Neural cell (in vitro differentiated cells): ENCODE measurements around the gene MSH4. TPM values are rescaled to one million over a fixed set of nuclear protein-coding genes. Genes with fewer than 3 reads are reported as not detected.

Experiments used
- H2AFZ ChIP-seq: fragments of 200-600, 300-800 bp; sonication (generic), shearing (Covaris generic); 2 replicates; pipeline ENCODE4 v1.6.0; 2014; ENCODE audit warnings: low read depth, mild to moderate bottlenecking, antibody characterized with exemption, low read length, moderate library complexity
- H3F3A ChIP-seq: fragments of 200-600 bp; shearing (Covaris generic); 2 replicates; pipeline ENCODE4 v1.6.1; 2016; ENCODE audit warnings: mild to moderate bottlenecking, moderate library complexity, mixed read lengths, antibody characterized with exemption, low read length; ENCODE audit not compliant: insufficient read depth, poor library complexity, severe bottlenecking
- H3K27ac ChIP-seq: fragments of 200-600, 300-800 bp; sonication (generic), shearing (Covaris generic); 2 replicates; pipeline ENCODE4 v1.5.1; 2014; ENCODE audit warnings: mild to moderate bottlenecking, low read length, moderate library complexity
- H3K27me3 ChIP-seq: fragments of 300-800, 200-600 bp; sonication (generic), shearing (Covaris generic); 2 replicates; pipeline ENCODE4 v1.6.0; 2014; ENCODE audit warnings: mild to moderate bottlenecking, low read depth, low read length, moderate library complexity; ENCODE audit not compliant: insufficient read depth
- H3K36me3 ChIP-seq: fragments of 300-800, 200-600 bp; sonication (generic), shearing (Covaris generic); 2 replicates; pipeline ENCODE4 v1.5.1; 2014; ENCODE audit warnings: mild to moderate bottlenecking, antibody characterized with exemption, low read length, moderate library complexity; ENCODE audit not compliant: insufficient read depth
- H3K4me2 ChIP-seq: fragments of 300-800, 200-600 bp; sonication (generic), shearing (Covaris generic); 2 replicates; pipeline ENCODE4 v1.6.0; 2014; ENCODE audit warnings: mild to moderate bottlenecking, low read length
- H3K4me3 ChIP-seq: fragments of 300-800, 200-600 bp; sonication (generic), shearing (Covaris generic); 2 replicates; pipeline ENCODE4 v1.5.1; 2014; ENCODE audit warnings: mild to moderate bottlenecking, low read length, moderate library complexity
- H3K79me2 ChIP-seq: fragments of 200-600 bp; shearing (Covaris generic); replicated peaks from 2 replicates; pipeline ENCODE4 v1.6.0; 2014; ENCODE audit warnings: mild to moderate bottlenecking, low read length, moderate library complexity; ENCODE audit not compliant: insufficient read depth
- H3K9ac ChIP-seq: fragments of 300-800, 200-600 bp; sonication (generic), shearing (Covaris generic); 2 replicates; pipeline ENCODE4 v1.6.1; 2016; ENCODE audit warnings: mild to moderate bottlenecking, low read length, mixed read lengths
- H3K9me2 ChIP-seq: fragments of 200-600 bp; shearing (Covaris generic); 2 replicates; pipeline ENCODE4 v1.6.1; 2016; ENCODE audit warnings: mild to moderate bottlenecking, low read length, mixed read lengths; ENCODE audit not compliant: insufficient read depth
- H3K9me3 ChIP-seq: fragments of 200-600, 300-800 bp; sonication (generic), shearing (Covaris generic); 2 replicates; pipeline ENCODE4 v1.6.1; 2016; ENCODE audit warnings: mild to moderate bottlenecking, mixed run types, low read length, moderate library complexity, mixed read lengths
- H4K20me1 ChIP-seq: fragments of 200-600 bp; shearing (Covaris generic); 2 replicates; pipeline ENCODE4 v1.6.1; 2016; ENCODE audit warnings: mild to moderate bottlenecking, mixed run types; ENCODE audit not compliant: insufficient read depth
- EP300 ChIP-seq: fragments of 450-650 bp; conservative IDR thresholded peaks from 2 replicates; pipeline ENCODE4 v1.6.1; 2014; ENCODE audit warnings: antibody characterized with exemption, mild to moderate bottlenecking, moderate library complexity; ENCODE audit not compliant: poor library complexity, severe bottlenecking
- EZH2 ChIP-seq: fragments of 200-600, 300-800 bp; shearing (Covaris generic), sonication (generic); IDR thresholded peaks from 2 replicates; pipeline ENCODE4 v1.6.1; 2014; ENCODE audit warnings: antibody characterized with exemption, low read length, borderline replicate concordance, mild to moderate bottlenecking; ENCODE audit not compliant: insufficient read depth, poor library complexity, severe bottlenecking
- MXI1 ChIP-seq: fragments of 450-650 bp; conservative IDR thresholded peaks from 2 replicates; pipeline ENCODE4 v1.6.1; 2014; ENCODE audit warnings: antibody characterized with exemption, mild to moderate bottlenecking; ENCODE audit not compliant: poor library complexity, severe bottlenecking
- POLR2AphosphoS5 ChIP-seq: IDR thresholded peaks from 2 replicates; pipeline ENCODE4 v1.6.1; 2012
- RAD21 ChIP-seq: fragments of 450-650 bp; conservative IDR thresholded peaks from 2 replicates; pipeline ENCODE4 v1.6.1; 2014; ENCODE audit warnings: antibody characterized with exemption, mild to moderate bottlenecking, moderate library complexity
- SMC3 ChIP-seq: fragments of 450-650 bp; conservative IDR thresholded peaks from 2 replicates; pipeline ENCODE4 v1.6.1; 2014; ENCODE audit warnings: antibody characterized with exemption, mild to moderate bottlenecking, moderate library complexity; ENCODE audit not compliant: poor library complexity
- TAF1 ChIP-seq: IDR thresholded peaks from 2 replicates; pipeline ENCODE4 v1.6.1; 2012; ENCODE audit warnings: low read depth
- polyA plus RNA-seq: library from polyadenylated mRNA; depleted of rRNA; stranded (reverse); fragments of >200 nt; gene quantifications from 2 replicates; pipeline ENCODE4 v1.2.3, GENCODE V29; 2014
- TF ChIP-seq, protein P1 (sequence below): fragments of 450-650 bp; IDR thresholded peaks from 2 replicates; pipeline ENCODE4 v1.5.1; 2014; ENCODE audit warnings: antibody characterized with exemption, mild to moderate bottlenecking, moderate library complexity; ENCODE audit not compliant: poor library complexity, severe bottlenecking
- TF ChIP-seq, protein P2 (sequence below): IDR thresholded peaks from 2 replicates; pipeline ENCODE4 v1.6.1; 2012; ENCODE audit warnings: borderline replicate concordance

MSH4 gene
- polyA plus RNA-seq, 1 donor from 2014 or later = 0.43 TPM

DNA sequence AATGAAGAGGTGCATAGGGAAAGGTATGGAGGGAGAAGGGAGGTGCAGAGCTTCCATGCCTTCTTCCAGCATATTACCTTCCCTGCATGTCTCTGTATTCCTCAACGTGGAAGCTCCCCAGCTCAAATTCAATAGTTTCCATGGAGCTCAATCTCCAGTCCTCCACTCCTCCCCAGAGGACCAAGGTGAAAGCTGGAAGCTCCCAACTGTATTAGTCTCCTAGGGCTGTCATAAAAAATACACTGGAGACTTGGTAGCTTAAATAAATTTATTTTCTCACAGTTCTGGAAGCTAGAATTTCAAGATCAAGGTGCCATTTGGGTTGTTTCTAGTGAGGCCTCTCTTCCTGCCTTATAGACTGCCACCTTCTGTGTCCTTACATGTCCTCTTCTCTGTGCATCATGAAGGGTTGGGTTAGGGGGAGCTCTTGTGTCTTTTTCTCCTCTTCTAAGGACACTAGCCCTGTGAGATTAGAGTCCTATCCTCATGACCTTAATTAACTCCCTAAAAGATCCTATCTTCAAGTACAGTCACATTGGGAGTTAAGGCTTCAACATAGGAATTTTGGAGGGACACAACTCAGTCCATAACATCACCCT lies 32.5 kb upstream of the MSH4 start (continued):
- TF ChIP-seq EZH2 = no peak

DNA sequence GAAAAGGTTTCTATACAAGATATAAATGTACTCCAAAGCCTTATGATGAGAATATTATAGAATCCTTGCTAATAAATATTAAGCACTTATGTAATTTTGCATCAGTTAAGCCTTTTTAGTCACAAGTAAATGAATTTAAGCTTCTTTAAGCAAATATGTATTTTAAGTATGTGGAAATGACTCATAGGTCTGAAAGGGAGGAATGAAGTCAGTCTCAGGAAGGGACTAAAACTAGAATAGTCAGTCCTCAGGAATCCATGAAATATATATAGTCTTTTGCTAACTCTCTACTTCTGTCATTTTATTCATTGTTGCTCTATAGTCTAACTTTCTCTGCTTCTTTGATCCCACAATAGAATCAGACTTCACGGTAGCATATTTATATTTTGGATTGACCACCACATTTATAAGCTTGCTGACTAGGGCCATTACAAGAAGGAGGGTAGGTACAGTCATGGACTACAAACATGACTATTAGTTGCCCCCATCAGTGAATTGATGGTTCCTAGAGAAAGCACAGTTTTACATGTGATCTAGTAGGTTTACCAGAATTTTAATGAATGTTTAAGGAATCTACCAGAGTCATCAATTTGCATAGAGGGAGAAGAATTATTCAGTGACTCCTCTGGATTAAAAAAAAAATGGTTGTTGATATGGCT lies 30.9 kb upstream of the MSH4 start:
- Histone ChIP-seq H3K27me3 (no peaks in the 10 kb centered on the region), H3K9me3 (no peaks in the 10 kb centered on the region), H4K20me1 (no peaks in the 10 kb centered on the region), H3K9me2 (no peaks in the 10 kb centered on the region), H3K79me2 (no peaks in the 10 kb centered on the region), H3K27ac (no peak overlapping the region), H3K4me3 (no peak overlapping the region), H2AFZ (no peak overlapping the region), H3K4me2 (no peak overlapping the region), H3K9ac (no peak overlapping the region), H3K36me3 (peaks cover 3% of the 10 kb centered on the region), H3F3A (no peaks in the 10 kb centered on the region)
- no peak for TF ChIP-seq RAD21
- no peak for TF ChIP-seq EP300
- TF ChIP-seq, protein P1, sequence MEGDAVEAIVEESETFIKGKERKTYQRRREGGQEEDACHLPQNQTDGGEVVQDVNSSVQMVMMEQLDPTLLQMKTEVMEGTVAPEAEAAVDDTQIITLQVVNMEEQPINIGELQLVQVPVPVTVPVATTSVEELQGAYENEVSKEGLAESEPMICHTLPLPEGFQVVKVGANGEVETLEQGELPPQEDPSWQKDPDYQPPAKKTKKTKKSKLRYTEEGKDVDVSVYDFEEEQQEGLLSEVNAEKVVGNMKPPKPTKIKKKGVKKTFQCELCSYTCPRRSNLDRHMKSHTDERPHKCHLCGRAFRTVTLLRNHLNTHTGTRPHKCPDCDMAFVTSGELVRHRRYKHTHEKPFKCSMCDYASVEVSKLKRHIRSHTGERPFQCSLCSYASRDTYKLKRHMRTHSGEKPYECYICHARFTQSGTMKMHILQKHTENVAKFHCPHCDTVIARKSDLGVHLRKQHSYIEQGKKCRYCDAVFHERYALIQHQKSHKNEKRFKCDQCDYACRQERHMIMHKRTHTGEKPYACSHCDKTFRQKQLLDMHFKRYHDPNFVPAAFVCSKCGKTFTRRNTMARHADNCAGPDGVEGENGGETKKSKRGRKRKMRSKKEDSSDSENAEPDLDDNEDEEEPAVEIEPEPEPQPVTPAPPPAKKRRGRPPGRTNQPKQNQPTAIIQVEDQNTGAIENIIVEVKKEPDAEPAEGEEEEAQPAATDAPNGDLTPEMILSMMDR = no peak
- no peak for TF ChIP-seq MXI1
- no peak for TF ChIP-seq SMC3
- TF ChIP-seq EZH2 = no peak

DNA sequence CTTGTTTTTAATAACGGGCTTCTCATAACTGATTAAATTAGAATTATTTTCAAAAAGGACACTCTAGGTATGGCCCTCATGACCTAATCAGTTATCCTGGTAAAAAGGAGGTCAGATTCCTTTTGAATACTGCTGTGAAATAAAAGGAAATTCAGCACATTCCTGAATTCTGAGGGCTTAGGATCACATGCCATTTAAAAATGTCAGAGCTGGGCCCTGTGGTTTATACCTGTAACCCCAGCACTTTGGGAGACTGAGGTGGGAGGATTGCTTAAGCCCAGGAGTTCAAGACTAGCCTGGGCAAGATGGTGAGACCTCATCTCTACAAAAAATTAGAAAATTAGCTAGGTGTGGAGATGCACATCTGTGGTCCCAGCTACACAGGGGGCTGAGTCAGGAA lies 28.7 kb upstream of the MSH4 start:
- Histone ChIP-seq H3K27ac (no peak overlapping the region), H3F3A (no peaks in the 10 kb centered on the region), H3K4me3 (no peak overlapping the region), H2AFZ (no peak overlapping the region), H3K79me2 (no peaks in the 10 kb centered on the region), H3K9ac (no peak overlapping the region), H3K4me2 (no peak overlapping the region), H4K20me1 (no peaks in the 10 kb centered on the region), H3K9me3 (no peaks in the 10 kb centered on the region), H3K36me3 (no peaks in the 10 kb centered on the region), H3K27me3 (no peaks in the 10 kb centered on the region), H3K9me2 (no peaks in the 10 kb centered on the region)
- TF ChIP-seq MXI1 = no peak
- TF ChIP-seq EP300 = no peak
- no peak for TF ChIP-seq TAF1
- no peak for TF ChIP-seq RAD21
- TF ChIP-seq POLR2AphosphoS5 = no peak
- no peak for TF ChIP-seq EZH2
- TF ChIP-seq, protein P2, sequence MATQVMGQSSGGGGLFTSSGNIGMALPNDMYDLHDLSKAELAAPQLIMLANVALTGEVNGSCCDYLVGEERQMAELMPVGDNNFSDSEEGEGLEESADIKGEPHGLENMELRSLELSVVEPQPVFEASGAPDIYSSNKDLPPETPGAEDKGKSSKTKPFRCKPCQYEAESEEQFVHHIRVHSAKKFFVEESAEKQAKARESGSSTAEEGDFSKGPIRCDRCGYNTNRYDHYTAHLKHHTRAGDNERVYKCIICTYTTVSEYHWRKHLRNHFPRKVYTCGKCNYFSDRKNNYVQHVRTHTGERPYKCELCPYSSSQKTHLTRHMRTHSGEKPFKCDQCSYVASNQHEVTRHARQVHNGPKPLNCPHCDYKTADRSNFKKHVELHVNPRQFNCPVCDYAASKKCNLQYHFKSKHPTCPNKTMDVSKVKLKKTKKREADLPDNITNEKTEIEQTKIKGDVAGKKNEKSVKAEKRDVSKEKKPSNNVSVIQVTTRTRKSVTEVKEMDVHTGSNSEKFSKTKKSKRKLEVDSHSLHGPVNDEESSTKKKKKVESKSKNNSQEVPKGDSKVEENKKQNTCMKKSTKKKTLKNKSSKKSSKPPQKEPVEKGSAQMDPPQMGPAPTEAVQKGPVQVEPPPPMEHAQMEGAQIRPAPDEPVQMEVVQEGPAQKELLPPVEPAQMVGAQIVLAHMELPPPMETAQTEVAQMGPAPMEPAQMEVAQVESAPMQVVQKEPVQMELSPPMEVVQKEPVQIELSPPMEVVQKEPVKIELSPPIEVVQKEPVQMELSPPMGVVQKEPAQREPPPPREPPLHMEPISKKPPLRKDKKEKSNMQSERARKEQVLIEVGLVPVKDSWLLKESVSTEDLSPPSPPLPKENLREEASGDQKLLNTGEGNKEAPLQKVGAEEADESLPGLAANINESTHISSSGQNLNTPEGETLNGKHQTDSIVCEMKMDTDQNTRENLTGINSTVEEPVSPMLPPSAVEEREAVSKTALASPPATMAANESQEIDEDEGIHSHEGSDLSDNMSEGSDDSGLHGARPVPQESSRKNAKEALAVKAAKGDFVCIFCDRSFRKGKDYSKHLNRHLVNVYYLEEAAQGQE = no peak
- TF ChIP-seq SMC3 = no peak
- TF ChIP-seq, protein P1 = no peak
